AG08395 (cell line): ENCODE data around the gene BRSK2.

Experiments
- DNase-seq: peaks from one replicate; pipeline ENCODE4 v3.0.0; 2012; ENCODE audit warnings: mixed read lengths, low spot score

Gene BRSK2

DNA sequence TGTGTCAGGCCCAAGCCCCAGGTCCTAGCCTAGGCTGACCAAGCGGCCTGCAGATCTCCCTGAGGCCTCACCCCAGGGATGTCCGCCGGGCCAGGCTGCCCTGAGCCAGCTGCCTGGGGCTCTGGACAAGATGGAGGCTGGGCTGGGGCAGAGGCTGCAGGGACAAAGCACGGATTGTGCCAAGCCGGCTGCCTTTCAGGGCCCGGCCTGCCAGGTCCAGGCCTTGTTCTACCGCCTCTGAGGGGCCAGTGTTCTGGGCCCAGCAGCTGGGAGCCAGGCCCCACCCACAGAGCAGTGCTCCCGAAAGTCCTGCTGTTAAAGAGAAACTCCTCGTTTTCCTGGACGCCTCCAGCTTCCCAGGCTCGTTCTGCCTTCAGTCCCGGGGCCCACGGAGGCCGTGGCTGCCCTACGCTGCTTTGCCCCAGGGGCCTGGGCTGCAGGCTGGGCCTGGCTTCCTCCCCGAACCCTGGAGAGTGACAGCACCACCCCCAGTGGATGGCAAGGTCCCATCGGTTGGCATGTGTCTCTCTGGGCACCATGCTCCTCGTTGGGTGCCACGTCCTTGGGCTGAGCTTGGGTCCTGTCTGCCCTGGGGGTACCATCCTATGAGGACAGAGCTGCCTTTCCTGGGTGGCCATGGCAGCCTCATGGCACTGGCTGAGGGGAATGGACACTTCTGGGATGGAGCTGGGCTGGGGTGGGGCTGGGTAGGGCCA is 7.6 kb downstream of the BRSK2 start:
- DNase-seq, result no peak

DNA sequence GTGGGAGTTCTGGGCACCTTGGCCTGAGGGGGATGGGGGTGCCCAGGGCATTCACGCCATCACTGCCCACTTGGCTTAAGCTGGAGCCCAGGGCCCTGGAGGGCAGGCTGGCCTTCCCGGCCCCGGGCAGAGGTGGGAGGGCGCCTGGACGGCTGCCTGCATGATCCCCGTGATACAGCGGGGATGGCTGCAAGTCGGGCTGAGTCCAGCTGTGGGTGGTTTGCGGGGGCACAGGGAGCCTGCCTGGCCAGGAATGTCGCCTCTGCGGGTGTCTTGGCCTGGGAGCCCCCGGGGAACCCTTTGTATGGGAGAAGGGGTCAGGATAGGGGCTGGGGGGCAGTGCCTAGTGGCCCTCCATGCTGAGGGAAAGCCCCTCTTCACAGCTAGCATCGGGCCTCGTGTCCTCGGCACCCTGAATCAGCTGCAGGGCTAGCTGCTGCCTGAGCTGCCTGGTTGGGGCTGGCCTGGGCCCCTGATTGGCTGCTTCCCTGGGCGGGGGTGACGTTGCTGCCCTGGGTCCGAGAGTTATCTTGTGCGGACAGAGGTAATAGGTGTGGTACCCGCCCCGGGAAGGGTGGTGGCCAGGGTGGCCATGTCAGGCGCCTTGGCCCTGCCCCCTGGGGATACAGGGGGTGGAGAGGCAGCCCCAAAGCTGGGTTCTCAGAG is 8.3 kb downstream of the BRSK2 start:
- DNase-seq, result no peak

DNA sequence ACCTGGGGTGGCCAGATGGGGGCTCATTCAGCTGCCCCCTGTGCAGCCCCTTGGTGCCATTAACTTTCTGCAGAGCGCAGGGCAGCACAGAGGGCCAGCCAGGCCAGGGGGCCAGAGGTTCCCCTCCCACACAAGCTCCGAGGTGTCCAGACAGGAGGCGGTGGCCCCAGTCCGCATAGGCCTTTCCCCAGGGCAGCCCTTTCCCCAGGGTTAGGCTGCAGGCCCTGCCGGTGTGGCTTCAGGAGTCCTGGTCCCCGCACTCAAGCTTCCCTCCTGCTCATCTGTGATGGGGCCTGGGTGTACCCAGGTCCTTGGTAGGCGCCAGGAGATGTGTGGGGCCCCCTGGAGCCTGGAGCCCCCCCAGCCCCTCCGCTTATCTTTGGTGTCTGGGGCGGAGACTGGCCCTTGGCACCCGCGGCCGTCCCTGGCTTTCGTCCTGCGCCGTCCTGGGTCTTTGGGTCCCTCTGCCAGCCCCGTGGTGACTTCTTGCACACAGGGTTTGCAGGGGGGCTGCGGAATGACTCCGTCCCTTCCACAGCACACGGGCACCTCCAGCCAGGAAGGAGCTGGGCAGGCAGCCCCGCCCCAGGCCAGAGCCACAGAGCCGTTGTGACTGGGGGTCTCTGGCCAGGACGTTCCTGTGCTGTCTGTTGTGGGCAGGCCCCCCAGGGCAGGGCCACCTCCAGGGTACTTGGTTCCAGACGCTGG is 8.9 kb downstream of the BRSK2 start:
- no peak for DNase-seq

DNA sequence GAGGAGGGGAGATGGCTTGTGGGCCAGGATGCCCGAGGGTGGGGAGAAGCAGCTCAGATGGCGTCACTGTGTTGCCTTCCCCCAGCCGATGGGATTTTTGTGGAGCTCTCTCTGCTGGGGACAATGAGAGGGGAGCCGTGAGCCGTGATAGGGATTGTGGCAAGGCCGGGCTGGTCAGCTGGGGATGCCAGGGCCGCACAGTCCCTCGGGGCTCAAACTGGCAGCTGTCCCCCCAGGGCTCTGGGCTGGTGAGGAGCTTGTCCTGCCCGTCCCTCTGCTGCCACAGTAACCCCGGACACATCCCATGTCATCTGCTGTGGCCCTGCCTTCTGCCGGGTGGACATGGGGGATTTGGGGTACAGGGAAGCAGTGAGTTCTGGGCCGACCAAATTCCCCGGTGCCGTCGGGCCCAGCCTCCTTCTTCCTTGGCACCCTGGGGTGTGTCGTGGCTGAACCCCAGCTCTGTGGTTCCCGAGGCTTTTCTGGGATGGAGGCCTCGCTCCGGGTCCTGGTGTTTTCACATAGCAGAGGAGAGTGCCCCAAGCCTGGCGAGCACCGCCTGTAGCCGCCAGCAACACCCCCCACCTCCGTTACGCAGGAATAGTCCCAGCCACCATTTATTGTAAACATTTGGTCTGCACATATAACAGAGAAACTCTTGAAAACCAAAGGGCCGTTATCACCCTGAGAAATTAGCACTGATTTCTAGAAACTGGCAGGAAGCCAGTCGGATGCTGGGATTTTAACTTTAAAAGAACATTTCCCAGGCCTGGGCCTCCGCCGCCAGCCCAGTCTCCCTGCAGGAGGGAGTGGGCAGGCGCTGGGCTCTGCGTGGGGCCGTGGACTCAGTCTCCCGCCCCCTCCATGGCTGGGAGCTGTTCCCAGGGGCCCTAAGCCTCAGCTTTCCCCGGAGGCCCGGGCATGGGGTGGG is 9.9 kb downstream of the BRSK2 start:
- no peak for DNase-seq

DNA sequence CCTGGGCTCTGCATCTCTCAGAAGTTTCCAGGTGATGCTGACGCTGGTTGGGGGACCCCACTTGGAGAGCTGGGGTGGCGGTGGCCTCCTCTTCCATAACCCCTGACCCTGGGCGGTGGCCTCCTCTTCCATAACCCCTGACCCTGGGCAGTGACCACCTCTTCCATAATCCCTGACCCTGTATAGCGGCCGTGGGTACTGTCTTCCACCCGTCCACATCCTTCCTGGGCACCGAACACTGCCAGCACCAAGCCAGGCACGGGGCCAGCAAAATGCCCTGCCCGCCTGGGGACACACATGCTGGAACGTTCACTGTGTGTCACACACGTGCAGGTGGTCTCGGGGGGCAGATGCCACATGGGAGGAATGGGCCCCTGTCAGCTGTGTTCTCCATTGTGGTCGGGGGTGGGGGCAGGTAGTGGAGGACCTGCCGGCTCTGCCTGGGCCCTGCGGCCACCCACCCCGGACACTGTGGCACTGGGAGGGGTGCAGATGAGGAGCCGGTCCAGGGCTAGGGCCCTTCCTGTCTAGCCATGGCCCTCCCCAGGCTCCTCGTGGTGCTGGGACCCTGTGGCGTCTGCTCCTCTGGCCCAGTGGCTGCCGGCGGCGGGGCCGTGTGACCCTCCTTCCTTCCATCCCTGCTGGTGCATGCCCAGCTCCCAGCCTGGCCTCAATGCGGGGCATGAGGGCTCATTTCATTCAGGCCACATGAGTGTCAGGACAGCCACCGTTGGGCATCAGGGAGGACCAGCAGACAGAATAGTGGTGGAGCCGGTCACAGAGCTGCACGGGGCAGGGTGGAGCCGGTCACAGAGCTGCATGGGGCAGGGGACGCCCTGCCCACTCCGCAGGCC is 10.8 kb downstream of the BRSK2 start:
- DNase-seq, result no peak

DNA sequence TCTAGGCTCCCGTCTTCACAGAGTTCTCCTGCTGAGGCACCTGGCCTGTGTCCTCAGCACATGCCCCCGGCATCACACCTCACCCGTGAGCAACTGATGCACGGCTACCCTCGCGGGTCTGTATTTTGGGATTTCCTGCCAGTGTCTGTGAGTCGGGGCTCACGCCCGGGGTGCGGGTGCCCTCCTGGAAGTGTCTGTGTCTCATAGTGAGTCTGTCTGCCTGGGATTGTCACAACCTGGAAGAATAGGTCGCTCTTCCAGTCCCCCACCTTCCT is 11.4 kb downstream of the BRSK2 start:
- DNase-seq, result no peak

DNA sequence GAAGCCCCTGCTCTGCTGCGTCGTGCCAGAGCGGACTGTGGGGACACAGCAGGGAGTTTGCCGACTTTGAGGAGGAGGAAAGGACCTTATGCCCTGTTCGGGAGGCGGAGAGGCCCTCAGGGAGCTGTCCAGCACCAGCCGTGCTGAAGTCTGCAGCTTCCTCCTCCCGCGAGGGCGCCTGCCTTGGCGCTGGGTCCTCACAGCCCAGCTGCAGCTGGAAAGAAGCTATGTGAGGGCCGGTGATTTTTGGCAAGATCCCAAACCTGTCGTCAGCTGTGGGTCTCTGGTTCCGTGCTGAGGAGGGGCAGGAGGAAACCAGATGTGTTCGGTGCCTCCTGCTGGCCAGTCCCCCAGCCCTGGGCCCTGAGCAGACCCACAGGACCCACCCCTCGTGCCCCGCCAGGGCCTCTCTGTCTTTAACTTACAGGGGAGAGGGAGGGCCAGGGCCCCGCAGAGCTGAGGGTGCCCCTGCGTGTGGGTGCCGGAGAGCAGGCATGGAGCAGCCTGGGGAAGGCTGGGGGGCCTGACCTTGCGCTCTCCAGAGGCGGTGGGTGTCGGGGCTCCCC is 12.0 kb downstream of the BRSK2 start:
- peak; percentile 86 for DNase-seq

DNA sequence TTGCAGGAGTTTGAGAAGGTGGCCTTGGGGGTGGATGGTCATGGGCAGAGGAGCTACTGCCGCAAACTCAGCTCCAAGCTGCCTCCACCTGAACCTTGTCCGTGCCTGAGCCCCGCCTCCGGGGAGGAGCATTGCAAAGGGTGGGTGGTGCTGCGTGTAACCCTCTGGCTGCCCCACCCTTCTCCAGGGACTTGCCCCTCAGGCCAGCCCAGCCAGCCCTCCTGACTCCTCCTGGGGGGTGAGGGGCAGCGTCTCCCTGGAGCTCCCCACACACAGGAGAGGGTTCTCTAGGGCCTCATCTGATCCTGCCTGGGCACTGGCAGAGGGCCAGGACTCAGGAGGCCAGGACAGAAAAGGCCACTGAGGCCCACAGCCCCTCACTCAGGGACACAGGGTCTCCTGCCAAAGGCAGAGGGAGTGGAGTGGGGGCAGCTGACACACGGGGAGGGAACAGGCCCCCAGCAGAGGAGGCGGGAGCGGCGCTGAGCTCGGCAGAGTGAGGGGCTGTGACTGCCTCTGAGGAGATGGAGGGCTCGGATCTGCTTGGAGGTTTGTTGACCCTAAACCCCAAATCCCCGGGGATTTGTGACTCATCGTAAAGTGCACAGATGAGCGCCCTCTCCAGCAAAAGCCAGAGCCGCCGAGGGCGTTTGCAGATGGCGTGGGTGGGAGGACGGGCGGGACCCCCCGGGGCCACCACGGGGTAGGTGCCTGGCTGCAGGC is 12.8 kb downstream of the BRSK2 start:
- no peak for DNase-seq

DNA sequence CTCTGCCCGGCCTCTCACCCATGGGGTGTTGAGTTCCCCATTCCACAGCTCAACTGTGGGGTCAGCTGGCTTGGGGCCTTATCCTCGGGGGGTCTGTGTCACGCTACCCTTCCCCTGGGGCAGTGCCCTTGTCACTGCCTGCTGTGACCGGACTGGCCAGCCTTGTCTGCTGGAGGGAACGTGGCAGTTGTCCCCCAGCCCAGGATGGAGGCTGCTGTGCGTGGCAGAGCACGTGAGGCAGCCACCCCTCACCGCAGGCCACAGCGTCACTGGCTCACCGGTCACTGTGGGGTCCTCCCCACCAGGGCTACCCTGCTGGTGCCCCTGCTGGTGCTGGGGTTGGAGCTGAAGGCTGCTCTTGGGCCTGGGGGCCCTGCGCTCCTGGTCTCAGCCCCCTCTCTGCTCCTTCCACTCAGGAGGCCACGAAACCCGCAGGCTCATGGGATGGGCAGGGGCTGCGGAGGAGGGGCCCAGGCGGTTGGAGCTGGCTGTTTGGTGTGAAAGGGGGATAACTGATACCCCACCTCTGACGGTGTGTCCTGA is 13.4 kb downstream of the BRSK2 start:
- no peak for DNase-seq

DNA sequence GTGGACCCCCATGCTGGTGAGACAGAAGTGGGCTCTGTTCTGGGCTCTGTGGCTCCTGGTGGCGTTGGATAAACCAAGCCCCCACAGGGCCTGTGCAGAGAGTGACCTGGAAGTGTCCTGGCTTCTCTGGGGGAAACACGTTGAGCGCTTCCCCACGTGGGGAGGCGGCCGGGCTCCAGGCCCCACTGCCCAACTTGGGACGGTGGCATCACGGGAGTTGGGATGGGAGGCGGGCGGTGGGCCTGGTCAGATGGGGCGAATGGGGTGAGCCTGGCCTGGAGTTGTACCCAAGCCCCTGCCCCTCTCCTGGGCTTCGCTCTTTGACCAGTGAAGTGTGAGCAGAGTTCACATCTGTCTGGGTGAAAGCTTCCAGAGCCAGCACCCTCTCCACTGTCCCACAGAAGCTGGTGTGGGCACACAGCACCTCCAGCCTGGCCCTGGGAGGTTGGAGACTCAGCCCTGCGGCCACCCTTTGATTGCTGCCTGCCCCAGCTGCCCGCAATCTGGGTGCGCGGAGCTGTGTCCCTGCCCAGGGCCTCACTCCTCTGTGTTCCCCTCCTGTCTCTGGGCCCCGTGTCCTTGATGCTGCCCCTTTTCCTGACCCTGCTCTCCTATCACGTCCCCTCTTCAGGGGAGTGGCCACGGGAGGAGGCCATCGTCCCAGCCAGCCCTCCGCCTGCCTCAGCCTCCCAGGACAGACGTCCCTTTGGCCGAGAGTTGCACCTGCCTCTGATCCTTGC is 14.2 kb downstream of the BRSK2 start:
- DNase-seq, result no peak

DNA sequence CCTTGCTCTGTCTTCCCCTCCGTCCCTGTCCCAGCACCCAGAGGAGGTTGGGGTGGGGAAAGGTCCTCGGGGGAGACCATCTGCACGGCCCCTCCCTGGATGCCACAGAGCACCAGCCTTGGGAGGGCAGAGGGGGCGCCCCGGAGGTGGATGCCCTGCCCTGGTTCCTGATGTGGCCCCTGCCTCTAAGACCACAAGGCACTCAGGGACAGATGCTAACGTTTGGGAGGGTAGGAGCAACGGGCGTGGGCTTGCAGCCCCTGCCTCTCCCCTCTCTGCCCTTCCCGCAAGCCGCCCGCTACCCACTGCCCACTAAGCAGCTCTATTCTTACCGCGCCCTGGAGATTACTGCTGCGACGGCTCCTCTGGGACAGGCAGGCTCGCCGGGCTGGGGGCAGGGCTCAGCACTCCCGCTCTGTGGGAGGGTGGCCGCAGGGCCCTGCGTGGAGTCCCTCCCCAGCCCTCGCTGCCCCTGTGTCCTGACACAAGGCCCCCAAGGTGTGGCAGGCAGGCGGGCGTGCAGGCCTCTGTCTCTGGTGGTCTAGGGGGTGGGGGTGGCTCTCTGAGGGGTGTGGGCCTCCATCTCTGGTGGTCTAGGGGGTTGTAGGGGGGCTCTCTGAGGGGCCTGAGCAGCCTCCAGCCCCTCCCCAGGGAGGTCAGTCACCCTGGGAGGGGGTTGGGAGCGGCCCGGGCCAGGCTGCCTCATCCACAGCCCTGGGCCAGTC is 14.9 kb downstream of the BRSK2 start:
- DNase-seq, result no peak

DNA sequence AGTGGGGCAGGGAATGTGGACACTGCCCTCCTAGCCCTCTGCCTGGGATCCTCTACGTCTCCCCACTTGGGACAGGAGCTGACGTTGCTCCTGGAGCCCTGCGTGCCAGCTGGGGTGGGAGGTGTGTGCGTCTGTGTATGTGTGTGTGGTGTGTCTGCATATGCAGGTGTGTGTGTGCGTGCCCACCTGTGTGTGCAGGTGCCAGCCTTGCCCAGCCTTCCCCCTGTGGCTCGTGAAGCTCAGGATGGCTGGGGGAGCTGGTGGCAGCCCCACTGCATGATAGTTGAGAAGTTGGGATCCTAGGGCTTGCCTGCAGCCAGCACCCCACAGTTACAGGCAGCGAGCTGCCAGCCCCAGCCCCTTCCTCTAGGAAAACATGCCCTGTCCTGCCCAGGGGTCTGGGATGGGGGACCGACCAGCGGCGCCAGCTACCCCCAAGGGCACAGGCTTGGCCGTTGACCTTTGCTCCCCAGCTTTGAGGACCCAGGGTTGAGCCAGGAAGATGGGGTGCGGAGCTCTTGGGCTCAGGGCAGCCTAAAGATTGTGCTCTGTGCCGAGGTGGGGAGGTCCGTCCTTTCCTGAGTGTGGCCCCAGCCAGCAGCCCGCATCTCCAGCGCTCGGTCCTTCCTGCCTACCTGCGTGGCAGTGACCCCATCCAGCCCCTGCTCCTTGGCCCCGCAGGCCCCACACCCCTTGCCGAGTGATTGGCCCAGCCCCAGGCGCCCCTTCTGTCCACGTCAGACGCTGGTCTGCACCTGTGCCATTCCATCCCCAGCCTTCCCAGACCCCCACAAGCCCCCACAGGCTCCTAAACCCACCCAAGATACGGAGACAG is 15.7 kb downstream of the BRSK2 start:
- DNase-seq, result no peak

DNA sequence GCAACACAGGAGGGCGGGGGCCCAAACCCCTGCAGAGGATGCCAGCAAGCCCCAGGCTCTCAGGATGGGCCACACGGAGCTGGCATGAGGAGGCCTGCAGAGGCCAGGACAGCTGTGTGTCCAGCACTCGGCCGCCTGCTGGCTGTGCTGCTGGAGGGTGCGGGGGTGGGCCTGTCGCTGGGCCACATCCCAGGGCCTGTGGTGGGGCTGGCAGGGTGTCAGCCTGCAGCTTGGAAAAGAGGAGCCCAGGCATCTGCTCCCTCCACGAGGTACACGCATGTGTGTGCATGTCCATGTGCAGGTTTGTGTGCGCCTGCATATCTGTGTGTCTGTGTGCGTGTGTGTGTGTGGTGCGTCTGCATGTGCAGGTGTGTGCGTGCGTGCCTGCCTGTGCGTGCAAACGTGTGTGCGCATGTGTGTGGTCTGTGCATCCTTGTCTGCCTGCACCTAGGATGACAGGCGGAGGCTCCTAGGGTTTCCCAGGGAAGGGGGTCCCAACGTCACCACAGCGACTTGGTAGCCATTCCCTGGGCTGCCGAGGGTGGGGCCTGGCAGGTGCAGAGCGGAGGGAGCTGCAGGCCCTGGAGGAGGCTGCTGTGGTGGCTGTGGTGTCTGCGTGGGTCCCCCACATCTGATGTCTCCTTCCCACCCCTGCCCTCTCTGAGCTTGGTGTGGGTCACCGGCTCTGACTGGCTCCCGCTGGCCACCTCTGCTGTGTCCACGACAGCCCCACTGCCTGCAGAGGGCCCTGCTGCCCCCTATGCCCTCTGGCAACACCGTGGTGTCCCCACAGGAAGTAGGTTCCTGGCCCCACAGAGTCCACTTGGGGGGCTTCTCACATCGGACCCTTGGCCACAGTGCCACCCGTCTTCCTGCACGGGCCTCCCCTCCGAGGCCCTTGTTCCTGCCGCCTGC is 17.1 kb downstream of the BRSK2 start:
- DNase-seq, result no peak

DNA sequence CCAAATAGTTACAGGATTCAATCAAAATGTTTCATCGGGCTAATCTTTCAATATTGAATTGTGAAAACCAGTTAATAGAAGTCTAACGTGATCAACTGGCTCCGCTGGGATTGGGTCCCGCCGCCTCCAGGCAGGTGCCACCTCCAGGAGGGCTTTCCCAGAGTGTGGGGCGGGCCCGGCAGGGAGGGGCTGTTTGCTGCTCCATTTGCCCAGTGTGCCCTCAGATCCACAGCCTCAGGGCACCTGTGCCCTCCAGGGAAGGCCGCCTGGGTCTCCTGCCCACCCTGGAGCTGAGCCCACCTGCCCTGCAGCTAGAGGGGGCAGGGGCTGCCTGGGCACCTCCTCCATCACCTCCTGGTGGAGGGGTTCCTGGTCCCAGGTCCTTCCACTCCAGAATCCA is 17.9 kb downstream of the BRSK2 start:
- no peak for DNase-seq

DNA sequence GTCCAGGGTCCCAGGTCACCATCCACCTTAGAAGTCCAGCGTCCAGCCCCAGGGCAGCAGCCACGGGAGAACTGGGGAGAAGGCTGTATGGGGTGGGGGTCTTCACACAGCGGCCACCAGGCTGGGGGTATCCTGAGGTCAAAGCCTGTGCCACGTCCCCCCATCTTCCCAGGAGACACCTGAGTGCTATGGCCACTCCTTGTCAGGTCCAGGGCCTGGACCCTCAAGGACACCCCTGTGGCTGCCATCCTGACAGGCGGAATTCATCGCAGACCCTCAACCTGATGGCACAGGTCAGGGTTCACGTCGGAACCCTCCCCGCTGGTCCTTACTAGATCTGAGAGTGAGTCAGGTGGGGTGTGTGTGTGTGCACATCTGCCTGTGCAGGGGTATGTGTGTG is 18.6 kb downstream of the BRSK2 start:
- DNase-seq, result no peak

DNA sequence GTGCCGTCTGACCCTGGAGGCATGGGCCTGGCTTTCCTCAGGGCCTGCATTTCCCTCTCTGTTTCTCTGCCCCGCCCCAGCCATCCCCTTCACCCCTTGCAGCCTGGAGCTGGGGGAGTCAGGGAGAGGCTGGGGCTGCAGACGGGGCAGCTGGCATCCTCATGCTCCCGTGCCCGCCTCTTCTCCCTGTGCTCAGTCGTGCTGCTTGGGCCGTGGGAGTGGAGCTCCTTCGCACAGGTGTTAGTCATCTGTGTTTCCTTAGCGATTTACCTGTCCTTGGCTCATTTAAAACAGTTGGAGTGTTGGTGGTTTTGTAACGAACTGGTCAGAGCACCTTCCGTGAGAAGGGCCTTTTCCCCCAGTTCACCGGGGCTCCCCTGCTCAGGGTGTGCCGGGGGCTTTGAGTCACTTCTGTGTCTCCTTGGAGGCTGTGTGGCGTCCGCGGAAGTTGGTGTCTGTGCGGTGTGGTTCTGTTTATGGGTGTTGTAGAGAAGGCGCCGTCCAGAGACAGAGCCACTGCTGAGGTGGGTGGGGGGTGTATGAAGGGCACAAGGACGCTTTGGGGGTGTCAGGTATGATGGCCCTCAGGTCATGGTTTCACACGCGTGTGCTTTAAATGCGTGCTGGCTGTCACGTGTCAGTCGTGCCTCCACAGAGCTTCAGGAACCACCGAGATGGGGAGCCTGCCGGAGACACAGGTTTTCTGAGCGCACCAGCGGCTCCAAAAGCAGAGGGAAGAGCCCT is 19.5 kb downstream of the BRSK2 start:
- DNase-seq, result no peak
